ENCODE results near the gene LGR5.

DNA sequence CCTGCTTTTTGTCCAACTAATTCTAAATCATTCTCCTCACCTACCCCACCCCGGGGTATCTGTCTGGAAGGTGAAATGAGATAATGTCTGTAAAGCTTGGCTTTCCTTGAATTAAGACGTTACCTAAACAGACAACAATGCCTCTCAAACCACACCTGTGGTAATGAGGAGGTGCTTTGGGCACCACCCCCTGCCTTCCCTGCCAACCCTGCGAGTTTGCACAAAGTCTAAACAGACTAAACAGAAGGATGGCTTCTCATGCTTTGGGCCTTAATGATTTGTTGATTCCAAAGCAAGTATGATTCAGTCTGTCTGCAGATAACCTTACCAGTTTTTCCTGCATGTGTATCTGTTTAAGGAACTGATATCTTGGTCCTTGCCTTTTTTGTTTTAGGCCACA lies 141.6 kb downstream of the LGR5 start:
- peak in 1 of 3 donors; percentile 6 for TF ChIP-seq POLR2AphosphoS5 (IDR thresholded peaks at IDR 0.05)
- TF ChIP-seq, protein P1, sequence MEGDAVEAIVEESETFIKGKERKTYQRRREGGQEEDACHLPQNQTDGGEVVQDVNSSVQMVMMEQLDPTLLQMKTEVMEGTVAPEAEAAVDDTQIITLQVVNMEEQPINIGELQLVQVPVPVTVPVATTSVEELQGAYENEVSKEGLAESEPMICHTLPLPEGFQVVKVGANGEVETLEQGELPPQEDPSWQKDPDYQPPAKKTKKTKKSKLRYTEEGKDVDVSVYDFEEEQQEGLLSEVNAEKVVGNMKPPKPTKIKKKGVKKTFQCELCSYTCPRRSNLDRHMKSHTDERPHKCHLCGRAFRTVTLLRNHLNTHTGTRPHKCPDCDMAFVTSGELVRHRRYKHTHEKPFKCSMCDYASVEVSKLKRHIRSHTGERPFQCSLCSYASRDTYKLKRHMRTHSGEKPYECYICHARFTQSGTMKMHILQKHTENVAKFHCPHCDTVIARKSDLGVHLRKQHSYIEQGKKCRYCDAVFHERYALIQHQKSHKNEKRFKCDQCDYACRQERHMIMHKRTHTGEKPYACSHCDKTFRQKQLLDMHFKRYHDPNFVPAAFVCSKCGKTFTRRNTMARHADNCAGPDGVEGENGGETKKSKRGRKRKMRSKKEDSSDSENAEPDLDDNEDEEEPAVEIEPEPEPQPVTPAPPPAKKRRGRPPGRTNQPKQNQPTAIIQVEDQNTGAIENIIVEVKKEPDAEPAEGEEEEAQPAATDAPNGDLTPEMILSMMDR (IDR thresholded peaks at IDR 0.05), result no peak
- no peak for TF ChIP-seq EP300 (IDR thresholded peaks at IDR 0.05)
- TF ChIP-seq POLR2A (IDR thresholded peaks at IDR 0.05), result no peak
